Measurements from ENCODE around the gene PFKM. TPM values are rescaled to one million over a fixed set of nuclear protein-coding genes. Genes with fewer than 3 reads are reported as not detected.

The PFKM gene
- total RNA-seq, 1 experiment from 2014 or later = 92.4 TPM

DNA sequence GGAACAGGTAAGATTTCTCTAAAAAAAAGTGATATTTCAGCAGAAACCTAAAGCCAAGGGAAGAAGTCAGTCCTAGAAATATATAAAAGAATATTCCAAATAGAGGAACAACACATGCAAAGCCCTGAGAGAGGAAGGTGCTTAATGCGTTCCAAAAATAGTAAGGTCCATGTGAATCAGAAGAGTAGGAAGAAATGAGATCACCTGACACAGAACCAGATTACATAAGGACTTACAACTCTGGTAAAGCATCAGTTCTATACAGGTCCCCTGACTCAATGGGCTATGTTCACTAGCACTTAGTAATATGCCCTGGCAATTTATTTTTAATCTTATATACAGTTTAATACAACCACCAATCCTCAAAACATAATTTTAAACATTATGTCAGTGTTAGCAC, 43.3 kb upstream of the PFKM start:
- Histone ChIP-seq H2BK12ac (ENCODE audit: insufficient read length, low read depth, low read length) (no peak overlapping the region), H3K79me1 (ENCODE audit: insufficient read depth, low read depth, low read length, poor library complexity, severe bottlenecking) (no peaks in the 10 kb centered on the region), H3T11ph (ENCODE audit: low read length) (no peak overlapping the region), H3K9ac (ENCODE audit: extremely low read depth, insufficient read length, low read length) (no peak overlapping the region), H4K5ac (ENCODE audit: insufficient read length, low read depth, low read length) (no peak overlapping the region), H3K27ac (ENCODE audit: insufficient read length, low read depth, low read length) (no peak overlapping the region), H2AK5ac (ENCODE audit: insufficient read length, low read length) (no peak overlapping the region), H3K4ac (ENCODE audit: low read depth, low read length) (no peak overlapping the region), H2BK120ac (ENCODE audit: low read depth, low read length, poor library complexity, severe bottlenecking) (no peak overlapping the region), H2BK5ac (ENCODE audit: insufficient read length, low read length) (no peak overlapping the region), H4K8ac (replicated peaks; ENCODE audit: insufficient read length, low read depth, low read length) (no peak overlapping the region), H3K23me2 (ENCODE audit: insufficient read length, low read depth, low read length, poor library complexity, severe bottlenecking) (no peaks in the 10 kb centered on the region), H3K18ac (ENCODE audit: insufficient read length, low read depth, low read length) (no peak overlapping the region), H3K23ac (ENCODE audit: insufficient read length, low read depth, low read length) (no peak overlapping the region), H2BK20ac (ENCODE audit: low read depth, low read length, poor library complexity, severe bottlenecking) (no peak overlapping the region), H3K4me1 (ENCODE audit: insufficient read depth, low read length) (no peaks in the 10 kb centered on the region), H3K14ac (ENCODE audit: insufficient read depth, low read length) (no peak overlapping the region), H3K9me3 (ENCODE audit: control insufficient read depth, low read depth, low read length) (no peaks in the 10 kb centered on the region), H2BK15ac (ENCODE audit: low read depth, low read length) (no peak overlapping the region), H3K79me2 (ENCODE audit: insufficient read depth, low read length) (no peaks in the 10 kb centered on the region), H3K56ac (ENCODE audit: insufficient read length, low read depth, low read length) (no peak overlapping the region), H4K20me1 (ENCODE audit: control insufficient read depth, insufficient read depth, insufficient read length) (no peaks in the 10 kb centered on the region), H3K4me2 (ENCODE audit: insufficient read depth, insufficient read length, low read length) (no peak overlapping the region), H3K27me3 (ENCODE audit: insufficient read depth, low read length) (no peaks in the 10 kb centered on the region), H2AFZ (ENCODE audit: low read length) (no peak overlapping the region), H4K91ac (ENCODE audit: insufficient read length, low read depth, low read length) (no peak overlapping the region)
- Mint-ChIP-seq H3K9me3 (no peaks in the 10 kb centered on the region), H3K36me3 (ENCODE audit: insufficient read depth in 1 of 3, low read depth in 3 of 3) (peaks cover 13 to 40% (median 28%) of the 10 kb centered on the region in 3 experiments), H3K27ac (no peak overlapping the region), H3K4me1 (no peaks in the 10 kb centered on the region), H3K4me3 (no peak overlapping the region), H3K27me3 (ENCODE audit: low read depth) (no peaks in the 10 kb centered on the region)
- TF ChIP-seq, protein P1, sequence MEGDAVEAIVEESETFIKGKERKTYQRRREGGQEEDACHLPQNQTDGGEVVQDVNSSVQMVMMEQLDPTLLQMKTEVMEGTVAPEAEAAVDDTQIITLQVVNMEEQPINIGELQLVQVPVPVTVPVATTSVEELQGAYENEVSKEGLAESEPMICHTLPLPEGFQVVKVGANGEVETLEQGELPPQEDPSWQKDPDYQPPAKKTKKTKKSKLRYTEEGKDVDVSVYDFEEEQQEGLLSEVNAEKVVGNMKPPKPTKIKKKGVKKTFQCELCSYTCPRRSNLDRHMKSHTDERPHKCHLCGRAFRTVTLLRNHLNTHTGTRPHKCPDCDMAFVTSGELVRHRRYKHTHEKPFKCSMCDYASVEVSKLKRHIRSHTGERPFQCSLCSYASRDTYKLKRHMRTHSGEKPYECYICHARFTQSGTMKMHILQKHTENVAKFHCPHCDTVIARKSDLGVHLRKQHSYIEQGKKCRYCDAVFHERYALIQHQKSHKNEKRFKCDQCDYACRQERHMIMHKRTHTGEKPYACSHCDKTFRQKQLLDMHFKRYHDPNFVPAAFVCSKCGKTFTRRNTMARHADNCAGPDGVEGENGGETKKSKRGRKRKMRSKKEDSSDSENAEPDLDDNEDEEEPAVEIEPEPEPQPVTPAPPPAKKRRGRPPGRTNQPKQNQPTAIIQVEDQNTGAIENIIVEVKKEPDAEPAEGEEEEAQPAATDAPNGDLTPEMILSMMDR (conservative IDR thresholded peaks at IDR 0.05) = no peak
- no peak for DNase-seq
- WGBS (ENCODE audit: extremely low coverage, insufficient read length, low lambda C conversion rate) = no CpG with 5 or more reads among the region's 1 CpG
